ENCODE results near the gene SPATA33. TPM values are rescaled to one million over a fixed set of nuclear protein-coding genes. Genes with fewer than 3 reads are reported as not detected.

Gene SPATA33
- total RNA-seq, 1 experiment from 2014 or later, result 12.0 TPM

DNA sequence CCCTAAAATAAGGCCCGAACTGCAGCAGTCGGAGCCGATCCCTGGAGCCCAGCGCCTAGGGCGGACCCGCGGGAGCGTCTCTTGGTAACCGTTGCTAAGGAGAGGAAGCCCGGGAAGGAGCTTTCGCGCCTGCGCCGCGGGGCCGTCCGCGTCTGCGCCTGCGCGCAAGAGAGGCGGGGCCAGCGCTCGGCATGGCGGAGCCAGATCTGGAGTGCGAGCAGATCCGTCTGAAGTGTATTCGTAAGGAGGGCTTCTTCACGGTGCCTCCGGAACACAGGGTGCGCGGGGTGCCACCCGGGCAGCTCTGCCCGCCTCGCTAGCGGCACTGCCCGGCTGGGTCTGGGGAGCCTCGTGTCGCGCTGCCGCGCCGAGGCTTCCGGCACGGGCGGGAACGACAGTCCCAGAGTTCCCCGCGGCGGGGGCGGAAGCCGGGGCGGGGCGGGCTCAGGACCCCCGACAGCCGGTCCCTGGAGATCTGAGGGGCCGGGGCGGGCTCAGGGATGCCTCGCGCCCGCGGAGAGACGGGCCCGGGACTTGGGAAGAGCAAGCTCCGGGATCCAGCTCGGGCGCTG, 29.0 kb downstream of the SPATA33 start, which contains the start of gene CDK10 (continued):
- TF ChIP-seq, protein P1, sequence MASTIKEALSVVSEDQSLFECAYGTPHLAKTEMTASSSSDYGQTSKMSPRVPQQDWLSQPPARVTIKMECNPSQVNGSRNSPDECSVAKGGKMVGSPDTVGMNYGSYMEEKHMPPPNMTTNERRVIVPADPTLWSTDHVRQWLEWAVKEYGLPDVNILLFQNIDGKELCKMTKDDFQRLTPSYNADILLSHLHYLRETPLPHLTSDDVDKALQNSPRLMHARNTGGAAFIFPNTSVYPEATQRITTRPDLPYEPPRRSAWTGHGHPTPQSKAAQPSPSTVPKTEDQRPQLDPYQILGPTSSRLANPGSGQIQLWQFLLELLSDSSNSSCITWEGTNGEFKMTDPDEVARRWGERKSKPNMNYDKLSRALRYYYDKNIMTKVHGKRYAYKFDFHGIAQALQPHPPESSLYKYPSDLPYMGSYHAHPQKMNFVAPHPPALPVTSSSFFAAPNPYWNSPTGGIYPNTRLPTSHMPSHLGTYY (CRISPR knock-in tag; IDR thresholded peaks at IDR 0.05), result no peak
- TF ChIP-seq NR2C2 (CRISPR knock-in tag; IDR thresholded peaks at IDR 0.05) (no peak), ELF4 (CRISPR knock-in tag; IDR thresholded peaks at IDR 0.05; ENCODE audit: low read depth) (peak; percentile 24; the same call in 1 of the 2 replicates), JAZF1 (CRISPR knock-in tag; IDR thresholded peaks at IDR 0.05) (no peak), SMAD4 (CRISPR knock-in tag; IDR thresholded peaks at IDR 0.05) (no peak), ETV6 (CRISPR knock-in tag; IDR thresholded peaks at IDR 0.05) (peak; percentile 91), ZNF416 (CRISPR knock-in tag; IDR thresholded peaks at IDR 0.05) (peak; percentile 71; the same call in 1 of the 2 replicates), NFE2L1 (CRISPR knock-in tag; IDR thresholded peaks at IDR 0.05) (peak; percentile 40; the same call in 1 of the 2 replicates), KAT7 (CRISPR knock-in tag; IDR thresholded peaks at IDR 0.05; ENCODE audit: borderline replicate concordance) (0 out of 2 replicates have a peak, but pooled peaks have one; percentile 73), TEAD1 (CRISPR knock-in tag; IDR thresholded peaks at IDR 0.05) (no peak), ZNF232 (CRISPR knock-in tag; IDR thresholded peaks at IDR 0.05) (peak; percentile 85; the same call in 1 of the 2 replicates), ZNF138 (CRISPR knock-in tag; conservative IDR thresholded peaks at IDR 0.05) (0 out of 2 replicates have a peak, but pooled peaks have one; percentile 52), FOXJ3 (CRISPR knock-in tag; IDR thresholded peaks at IDR 0.05; ENCODE audit: borderline replicate concordance) (no peak), FOXP1 (CRISPR knock-in tag; IDR thresholded peaks at IDR 0.05; ENCODE audit: borderline replicate concordance) (peak; percentile 77), RORB (CRISPR knock-in tag; IDR thresholded peaks at IDR 0.05) (no peak), IRF2 (CRISPR knock-in tag; IDR thresholded peaks at IDR 0.05; ENCODE audit: borderline replicate concordance, low read depth) (no peak), PRRX2 (CRISPR knock-in tag; IDR thresholded peaks at IDR 0.05) (no peak)
- TF ChIP-seq, protein P2, sequence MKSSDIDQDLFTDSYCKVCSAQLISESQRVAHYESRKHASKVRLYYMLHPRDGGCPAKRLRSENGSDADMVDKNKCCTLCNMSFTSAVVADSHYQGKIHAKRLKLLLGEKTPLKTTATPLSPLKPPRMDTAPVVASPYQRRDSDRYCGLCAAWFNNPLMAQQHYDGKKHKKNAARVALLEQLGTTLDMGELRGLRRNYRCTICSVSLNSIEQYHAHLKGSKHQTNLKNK (CRISPR knock-in tag; IDR thresholded peaks at IDR 0.05), result no peak
- TF ChIP-seq, protein P3, sequence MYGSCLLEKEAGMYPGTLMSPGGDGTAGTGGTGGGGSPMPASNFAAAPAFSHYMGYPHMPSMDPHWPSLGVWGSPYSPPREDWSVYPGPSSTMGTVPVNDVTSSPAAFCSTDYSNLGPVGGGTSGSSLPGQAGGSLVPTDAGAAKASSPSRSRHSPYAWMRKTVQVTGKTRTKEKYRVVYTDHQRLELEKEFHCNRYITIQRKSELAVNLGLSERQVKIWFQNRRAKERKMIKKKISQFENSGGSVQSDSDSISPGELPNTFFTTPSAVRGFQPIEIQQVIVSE (CRISPR knock-in tag; IDR thresholded peaks at IDR 0.05; ENCODE audit: borderline replicate concordance), result no peak
- TF ChIP-seq, protein P4, sequence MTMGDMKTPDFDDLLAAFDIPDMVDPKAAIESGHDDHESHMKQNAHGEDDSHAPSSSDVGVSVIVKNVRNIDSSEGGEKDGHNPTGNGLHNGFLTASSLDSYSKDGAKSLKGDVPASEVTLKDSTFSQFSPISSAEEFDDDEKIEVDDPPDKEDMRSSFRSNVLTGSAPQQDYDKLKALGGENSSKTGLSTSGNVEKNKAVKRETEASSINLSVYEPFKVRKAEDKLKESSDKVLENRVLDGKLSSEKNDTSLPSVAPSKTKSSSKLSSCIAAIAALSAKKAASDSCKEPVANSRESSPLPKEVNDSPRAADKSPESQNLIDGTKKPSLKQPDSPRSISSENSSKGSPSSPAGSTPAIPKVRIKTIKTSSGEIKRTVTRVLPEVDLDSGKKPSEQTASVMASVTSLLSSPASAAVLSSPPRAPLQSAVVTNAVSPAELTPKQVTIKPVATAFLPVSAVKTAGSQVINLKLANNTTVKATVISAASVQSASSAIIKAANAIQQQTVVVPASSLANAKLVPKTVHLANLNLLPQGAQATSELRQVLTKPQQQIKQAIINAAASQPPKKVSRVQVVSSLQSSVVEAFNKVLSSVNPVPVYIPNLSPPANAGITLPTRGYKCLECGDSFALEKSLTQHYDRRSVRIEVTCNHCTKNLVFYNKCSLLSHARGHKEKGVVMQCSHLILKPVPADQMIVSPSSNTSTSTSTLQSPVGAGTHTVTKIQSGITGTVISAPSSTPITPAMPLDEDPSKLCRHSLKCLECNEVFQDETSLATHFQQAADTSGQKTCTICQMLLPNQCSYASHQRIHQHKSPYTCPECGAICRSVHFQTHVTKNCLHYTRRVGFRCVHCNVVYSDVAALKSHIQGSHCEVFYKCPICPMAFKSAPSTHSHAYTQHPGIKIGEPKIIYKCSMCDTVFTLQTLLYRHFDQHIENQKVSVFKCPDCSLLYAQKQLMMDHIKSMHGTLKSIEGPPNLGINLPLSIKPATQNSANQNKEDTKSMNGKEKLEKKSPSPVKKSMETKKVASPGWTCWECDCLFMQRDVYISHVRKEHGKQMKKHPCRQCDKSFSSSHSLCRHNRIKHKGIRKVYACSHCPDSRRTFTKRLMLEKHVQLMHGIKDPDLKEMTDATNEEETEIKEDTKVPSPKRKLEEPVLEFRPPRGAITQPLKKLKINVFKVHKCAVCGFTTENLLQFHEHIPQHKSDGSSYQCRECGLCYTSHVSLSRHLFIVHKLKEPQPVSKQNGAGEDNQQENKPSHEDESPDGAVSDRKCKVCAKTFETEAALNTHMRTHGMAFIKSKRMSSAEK (CRISPR knock-in tag; IDR thresholded peaks at IDR 0.05; ENCODE audit: borderline replicate concordance), result no peak
- TF ChIP-seq, protein P5, sequence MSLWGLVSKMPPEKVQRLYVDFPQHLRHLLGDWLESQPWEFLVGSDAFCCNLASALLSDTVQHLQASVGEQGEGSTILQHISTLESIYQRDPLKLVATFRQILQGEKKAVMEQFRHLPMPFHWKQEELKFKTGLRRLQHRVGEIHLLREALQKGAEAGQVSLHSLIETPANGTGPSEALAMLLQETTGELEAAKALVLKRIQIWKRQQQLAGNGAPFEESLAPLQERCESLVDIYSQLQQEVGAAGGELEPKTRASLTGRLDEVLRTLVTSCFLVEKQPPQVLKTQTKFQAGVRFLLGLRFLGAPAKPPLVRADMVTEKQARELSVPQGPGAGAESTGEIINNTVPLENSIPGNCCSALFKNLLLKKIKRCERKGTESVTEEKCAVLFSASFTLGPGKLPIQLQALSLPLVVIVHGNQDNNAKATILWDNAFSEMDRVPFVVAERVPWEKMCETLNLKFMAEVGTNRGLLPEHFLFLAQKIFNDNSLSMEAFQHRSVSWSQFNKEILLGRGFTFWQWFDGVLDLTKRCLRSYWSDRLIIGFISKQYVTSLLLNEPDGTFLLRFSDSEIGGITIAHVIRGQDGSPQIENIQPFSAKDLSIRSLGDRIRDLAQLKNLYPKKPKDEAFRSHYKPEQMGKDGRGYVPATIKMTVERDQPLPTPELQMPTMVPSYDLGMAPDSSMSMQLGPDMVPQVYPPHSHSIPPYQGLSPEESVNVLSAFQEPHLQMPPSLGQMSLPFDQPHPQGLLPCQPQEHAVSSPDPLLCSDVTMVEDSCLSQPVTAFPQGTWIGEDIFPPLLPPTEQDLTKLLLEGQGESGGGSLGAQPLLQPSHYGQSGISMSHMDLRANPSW (CRISPR knock-in tag; conservative IDR thresholded peaks at IDR 0.05; ENCODE audit: low read depth), result no peak
- TF ChIP-seq, protein P6, sequence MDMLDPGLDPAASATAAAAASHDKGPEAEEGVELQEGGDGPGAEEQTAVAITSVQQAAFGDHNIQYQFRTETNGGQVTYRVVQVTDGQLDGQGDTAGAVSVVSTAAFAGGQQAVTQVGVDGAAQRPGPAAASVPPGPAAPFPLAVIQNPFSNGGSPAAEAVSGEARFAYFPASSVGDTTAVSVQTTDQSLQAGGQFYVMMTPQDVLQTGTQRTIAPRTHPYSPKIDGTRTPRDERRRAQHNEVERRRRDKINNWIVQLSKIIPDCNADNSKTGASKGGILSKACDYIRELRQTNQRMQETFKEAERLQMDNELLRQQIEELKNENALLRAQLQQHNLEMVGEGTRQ (CRISPR knock-in tag; IDR thresholded peaks at IDR 0.05), result peak; percentile 31; the same call in 1 of the 2 replicates
- TF ChIP-seq, protein P7, sequence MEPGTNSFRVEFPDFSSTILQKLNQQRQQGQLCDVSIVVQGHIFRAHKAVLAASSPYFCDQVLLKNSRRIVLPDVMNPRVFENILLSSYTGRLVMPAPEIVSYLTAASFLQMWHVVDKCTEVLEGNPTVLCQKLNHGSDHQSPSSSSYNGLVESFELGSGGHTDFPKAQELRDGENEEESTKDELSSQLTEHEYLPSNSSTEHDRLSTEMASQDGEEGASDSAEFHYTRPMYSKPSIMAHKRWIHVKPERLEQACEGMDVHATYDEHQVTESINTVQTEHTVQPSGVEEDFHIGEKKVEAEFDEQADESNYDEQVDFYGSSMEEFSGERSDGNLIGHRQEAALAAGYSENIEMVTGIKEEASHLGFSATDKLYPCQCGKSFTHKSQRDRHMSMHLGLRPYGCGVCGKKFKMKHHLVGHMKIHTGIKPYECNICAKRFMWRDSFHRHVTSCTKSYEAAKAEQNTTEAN (CRISPR knock-in tag; IDR thresholded peaks at IDR 0.05), result no peak
- TF ChIP-seq, protein P8, sequence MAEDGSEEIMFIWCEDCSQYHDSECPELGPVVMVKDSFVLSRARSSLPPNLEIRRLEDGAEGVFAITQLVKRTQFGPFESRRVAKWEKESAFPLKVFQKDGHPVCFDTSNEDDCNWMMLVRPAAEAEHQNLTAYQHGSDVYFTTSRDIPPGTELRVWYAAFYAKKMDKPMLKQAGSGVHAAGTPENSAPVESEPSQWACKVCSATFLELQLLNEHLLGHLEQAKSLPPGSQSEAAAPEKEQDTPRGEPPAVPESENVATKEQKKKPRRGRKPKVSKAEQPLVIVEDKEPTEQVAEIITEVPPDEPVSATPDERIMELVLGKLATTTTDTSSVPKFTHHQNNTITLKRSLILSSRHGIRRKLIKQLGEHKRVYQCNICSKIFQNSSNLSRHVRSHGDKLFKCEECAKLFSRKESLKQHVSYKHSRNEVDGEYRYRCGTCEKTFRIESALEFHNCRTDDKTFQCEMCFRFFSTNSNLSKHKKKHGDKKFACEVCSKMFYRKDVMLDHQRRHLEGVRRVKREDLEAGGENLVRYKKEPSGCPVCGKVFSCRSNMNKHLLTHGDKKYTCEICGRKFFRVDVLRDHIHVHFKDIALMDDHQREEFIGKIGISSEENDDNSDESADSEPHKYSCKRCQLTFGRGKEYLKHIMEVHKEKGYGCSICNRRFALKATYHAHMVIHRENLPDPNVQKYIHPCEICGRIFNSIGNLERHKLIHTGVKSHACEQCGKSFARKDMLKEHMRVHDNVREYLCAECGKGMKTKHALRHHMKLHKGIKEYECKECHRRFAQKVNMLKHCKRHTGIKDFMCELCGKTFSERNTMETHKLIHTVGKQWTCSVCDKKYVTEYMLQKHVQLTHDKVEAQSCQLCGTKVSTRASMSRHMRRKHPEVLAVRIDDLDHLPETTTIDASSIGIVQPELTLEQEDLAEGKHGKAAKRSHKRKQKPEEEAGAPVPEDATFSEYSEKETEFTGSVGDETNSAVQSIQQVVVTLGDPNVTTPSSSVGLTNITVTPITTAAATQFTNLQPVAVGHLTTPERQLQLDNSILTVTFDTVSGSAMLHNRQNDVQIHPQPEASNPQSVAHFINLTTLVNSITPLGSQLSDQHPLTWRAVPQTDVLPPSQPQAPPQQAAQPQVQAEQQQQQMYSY (CRISPR knock-in tag; IDR thresholded peaks at IDR 0.05), result no peak

All from WTC11 (cell line).